Neural progenitor cell (in vitro differentiated cells): ENCODE results near the gene LGALSL. TPM values are rescaled to one million over a fixed set of nuclear protein-coding genes. Genes with fewer than 3 reads are reported as not detected.

Experiments
- DNase-seq: peaks from one replicate; pipeline ENCODE4 v3.0.0-alpha.2; 2016; ENCODE audit warnings: low spot score
- H2AFZ ChIP-seq: fragments of 200-600 bp; sonication (generic); replicated peaks from 2 replicates; pipeline ENCODE4 v1.6.1; 2016; ENCODE audit warnings: antibody characterized with exemption
- H3F3A ChIP-seq: fragments of 200-600 bp; sonication (generic); 2 replicates; pipeline ENCODE4 v1.6.1; 2016; ENCODE audit warnings: antibody characterized with exemption, low read depth
- H3K27ac ChIP-seq: fragments of 200-600 bp; sonication (generic); 2 replicates; pipeline ENCODE4 v1.5.1; 2016; ENCODE audit warnings: mild to moderate bottlenecking
- H3K27me3 ChIP-seq: fragments of 200-600 bp; sonication (generic); 2 replicates; pipeline ENCODE4 v1.6.1; 2016; ENCODE audit warnings: mild to moderate bottlenecking, moderate library complexity
- H3K36me3 ChIP-seq: fragments of 200-600 bp; sonication (generic); 2 replicates; pipeline ENCODE4 v1.5.1; 2016
- H3K4me1 ChIP-seq: fragments of 200-600 bp; sonication (generic); 2 replicates; pipeline ENCODE4 v1.6.1; 2016; ENCODE audit warnings: mixed run types
- H3K4me2 ChIP-seq: fragments of 200-600 bp; sonication (generic); 2 replicates; pipeline ENCODE4 v1.6.1; 2016
- H3K4me3 ChIP-seq: fragments of 200-600 bp; sonication (generic); 2 replicates; pipeline ENCODE4 v1.5.1; 2016
- H3K79me2 ChIP-seq: fragments of 200-600 bp; sonication (generic); 2 replicates; pipeline ENCODE4 v1.6.1; 2016; ENCODE audit warnings: low read depth
- H3K9ac ChIP-seq: fragments of 200-600 bp; sonication (generic); 2 replicates; pipeline ENCODE4 v1.6.1; 2016
- H3K9me3 ChIP-seq: fragments of 200-600 bp; sonication (generic); 2 replicates; pipeline ENCODE4 v1.5.1; 2016; ENCODE audit warnings: low read depth
- H4K20me1 ChIP-seq: fragments of 200-600 bp; sonication (generic); 2 replicates; pipeline ENCODE4 v1.6.1; 2016; ENCODE audit warnings: low read depth
- H3K27ac Mint-ChIP-seq: 3 replicates; pipeline ENCODE4 v1.8.0; 2021; ENCODE audit warnings: mixed read lengths
- H3K27me3 Mint-ChIP-seq: 2 replicates; pipeline ENCODE4 v1.8.0; 2022; ENCODE audit warnings: low read depth, mild to moderate bottlenecking, inconsistent platforms, moderate library complexity, mixed read lengths; ENCODE audit not compliant: insufficient read depth
- H3K36me3 Mint-ChIP-seq: 3 replicates; pipeline ENCODE4 v1.8.0; 2021; ENCODE audit warnings: mixed read lengths
- H3K4me1 Mint-ChIP-seq: 3 replicates; pipeline ENCODE4 v1.8.0; 2021; ENCODE audit warnings: mixed read lengths
- H3K4me3 Mint-ChIP-seq: 3 replicates; pipeline ENCODE4 v1.8.0; 2021; ENCODE audit warnings: mild to moderate bottlenecking, moderate library complexity, mixed read lengths
- H3K9me3 Mint-ChIP-seq: 3 replicates; pipeline ENCODE4 v1.8.0; 2020; ENCODE audit warnings: mixed read lengths
- CTCF ChIP-seq: fragments of 200-600 bp; sonication (generic); IDR thresholded peaks from 2 replicates; pipeline ENCODE4 v1.5.1; 2017; ENCODE audit warnings: antibody characterized with exemption, mild to moderate bottlenecking
- EZH2 ChIP-seq: fragments of 200-600 bp; sonication (generic); IDR thresholded peaks from 2 replicates; pipeline ENCODE4 v1.6.1; 2017; ENCODE audit warnings: antibody characterized with exemption, mild to moderate bottlenecking, moderate library complexity
- EZH2phosphoT487 ChIP-seq: fragments of 200-600 bp; sonication (generic); IDR thresholded peaks from 2 replicates; pipeline ENCODE4 v1.6.1; 2017; ENCODE audit warnings: antibody characterized with exemption
- total RNA-seq: library from RNA; depleted of rRNA; stranded (reverse); fragments of >200 nt; gene quantifications from 2 replicates; pipeline ENCODE4 v1.2.3, GENCODE V29; 2015; ENCODE audit warnings: low replicate concordance

Gene LGALSL
- total RNA-seq, 1 donor from 2014 or later = 31.1 TPM

DNA sequence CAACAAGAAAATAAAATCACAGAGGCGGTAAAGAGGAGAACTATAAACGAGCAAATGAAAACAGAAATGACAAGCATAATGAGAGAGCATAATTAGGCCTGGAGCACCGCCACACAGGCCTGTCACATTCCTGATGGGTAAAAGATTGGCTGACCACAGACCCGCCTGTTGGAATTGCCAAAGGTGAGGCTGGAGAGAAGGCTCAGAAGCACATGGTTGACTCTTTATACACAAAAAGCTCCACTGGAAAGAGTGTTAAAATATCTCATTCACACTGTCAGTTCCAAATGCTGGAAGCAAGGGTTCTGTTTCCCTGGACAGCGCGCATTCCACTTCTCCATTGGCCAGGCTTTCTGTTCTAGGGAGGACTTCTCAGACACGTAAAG lies 5.9 kb upstream of the LGALSL start:
- no peaks in the 10 kb centered on the region for H3K9me3 Mint-ChIP-seq
- no peaks in the 10 kb centered on the region for H3K79me2 ChIP-seq
- H3K4me3 Mint-ChIP-seq = no peak overlapping the region
- DNase-seq = peak; percentile 37
- no peak overlapping the region for H3K4me2 ChIP-seq
- H3K27ac Mint-ChIP-seq = no peak overlapping the region
- no peaks in the 10 kb centered on the region for H3K9me3 ChIP-seq
- no peak overlapping the region for H3K9ac ChIP-seq
- H3K4me1 ChIP-seq = peaks cover 17% of the 10 kb centered on the region
- H4K20me1 ChIP-seq = no peaks in the 10 kb centered on the region
- TF ChIP-seq EZH2phosphoT487 = no peak
- no peak for TF ChIP-seq EZH2
- no peak for TF ChIP-seq CTCF
- H2AFZ ChIP-seq = no peak overlapping the region
- no peaks in the 10 kb centered on the region for H3K36me3 ChIP-seq
- H3K36me3 Mint-ChIP-seq = no peaks in the 10 kb centered on the region
- H3K27me3 ChIP-seq = no peaks in the 10 kb centered on the region
- H3K27me3 Mint-ChIP-seq = peaks cover 3% of the 10 kb centered on the region
- no peak overlapping the region for H3K27ac ChIP-seq
- H3F3A ChIP-seq = peaks cover 8% of the 10 kb centered on the region
- H3K4me3 ChIP-seq = no peak overlapping the region
- peaks cover 30% of the 10 kb centered on the region for H3K4me1 Mint-ChIP-seq

- Histone ChIP-seq H2AFZ (no peak overlapping the region), H3K9ac (no peak overlapping the region), H3K27ac (no peak overlapping the region), H3K36me3 (no peaks in the 10 kb centered on the region), H3K4me1 (peaks cover 29% of the 10 kb centered on the region), H3F3A (peaks cover 26% of the 10 kb centered on the region), H3K9me3 (no peaks in the 10 kb centered on the region), H3K4me2 (no peak overlapping the region), H3K27me3 (no peaks in the 10 kb centered on the region), H3K79me2 (peaks cover 7% of the 10 kb centered on the region), H4K20me1 (no peaks in the 10 kb centered on the region), H3K4me3 (no peak overlapping the region)
- TF ChIP-seq EZH2phosphoT487 = no peak
- no peak for TF ChIP-seq CTCF
- no peak for TF ChIP-seq EZH2
- Mint-ChIP-seq H3K9me3 (no peaks in the 10 kb centered on the region), H3K27me3 (peaks cover 3% of the 10 kb centered on the region), H3K4me1 (peaks cover 45% of the 10 kb centered on the region), H3K36me3 (peaks cover 2% of the 10 kb centered on the region), H3K27ac (no peak overlapping the region), H3K4me3 (no peak overlapping the region)
- no peak for DNase-seq
These were observed 2.9 kb upstream of the LGALSL start for GRCh38 chr2:64451051-64451450.

- peaks cover 9% of the 10 kb centered on the region for H3K36me3 ChIP-seq
- Mint-ChIP-seq H3K27me3 (peaks cover 2% of the 10 kb centered on the region), H3K4me3 (peak overlapping the region; percentile 97), H3K36me3 (peaks cover 24% of the 10 kb centered on the region), H3K9me3 (no peaks in the 10 kb centered on the region), H3K27ac (peak overlapping the region; percentile 99), H3K4me1 (peaks cover 35% of the 10 kb centered on the region)
- peak overlapping the region; percentile 88 for H2AFZ ChIP-seq
- H3K4me1 ChIP-seq = peaks cover 29% of the 10 kb centered on the region
- peaks cover 26% of the 10 kb centered on the region for H3F3A ChIP-seq
- TF ChIP-seq EZH2phosphoT487 (no peak), CTCF (no peak), EZH2 (no peak)
- DNase-seq = peak; percentile 83
- no peaks in the 10 kb centered on the region for H3K9me3 ChIP-seq
- no peaks in the 10 kb centered on the region for H3K27me3 ChIP-seq
- H3K4me3 ChIP-seq = peak overlapping the region; percentile 97
- peaks cover 7% of the 10 kb centered on the region for H3K79me2 ChIP-seq
- H3K4me2 ChIP-seq = peak overlapping the region; percentile 98
- peak overlapping the region; percentile 64 for H3K9ac ChIP-seq
- H3K27ac ChIP-seq = no peak overlapping the region
- H4K20me1 ChIP-seq = no peaks in the 10 kb centered on the region
These were observed 697 bp downstream of the LGALSL start for GRCh38 chr2:64454386-64455332.
